WTC11 (cell line): ENCODE measurements around the gene GNAS-AS1.

Experiments used
- AR ChIP-seq: fragments of 250-450 bp; sonication (Bioruptor Pico); IDR thresholded peaks from 2 replicates; pipeline ENCODE4 v1.9.0; 2021; ENCODE audit warnings: mild to moderate bottlenecking
- ATF1 ChIP-seq: sonication (generic); formaldehyde crosslinking; IDR thresholded peaks from 2 replicates; pipeline ENCODE4 v1.8.1; 2023; ENCODE audit warnings: mild to moderate bottlenecking, moderate library complexity, missing genetic modification reagents
- CBFB ChIP-seq: sonication (generic); formaldehyde crosslinking; IDR thresholded peaks from 2 replicates; pipeline ENCODE4 v1.8.1; 2022; ENCODE audit warnings: mild to moderate bottlenecking, low read depth, missing genetic modification reagents
- CTCF ChIP-seq: fragments of 200-600 bp; IDR thresholded peaks from 2 replicates; pipeline ENCODE4 v1.8.0; 2022; ENCODE audit warnings: antibody characterized with exemption
- ELF4 ChIP-seq: sonication (generic); formaldehyde crosslinking; IDR thresholded peaks from 2 replicates; pipeline ENCODE4 v1.8.1; 2022; ENCODE audit warnings: low read depth, mild to moderate bottlenecking, moderate library complexity, missing genetic modification reagents
- ESRRA ChIP-seq: sonication (generic); formaldehyde crosslinking; IDR thresholded peaks from 2 replicates; pipeline ENCODE4 v1.8.1; 2022; ENCODE audit warnings: mild to moderate bottlenecking, missing genetic modification reagents, borderline replicate concordance
- ETV6 ChIP-seq: sonication (generic); formaldehyde crosslinking; IDR thresholded peaks from 2 replicates; pipeline ENCODE4 v1.8.1; 2022; ENCODE audit warnings: mild to moderate bottlenecking, missing genetic modification reagents
- KAT7 ChIP-seq: sonication (generic); formaldehyde crosslinking; IDR thresholded peaks from 2 replicates; pipeline ENCODE4 v1.8.1; 2023; ENCODE audit warnings: missing genetic modification reagents, mild to moderate bottlenecking, borderline replicate concordance
- MAX ChIP-seq: sonication (generic); formaldehyde crosslinking; IDR thresholded peaks from 2 replicates; pipeline ENCODE4 v1.8.0; 2022; ENCODE audit warnings: mild to moderate bottlenecking, missing genetic modification reagents
- MLX ChIP-seq: sonication (generic); formaldehyde crosslinking; IDR thresholded peaks from 2 replicates; pipeline ENCODE4 v1.8.1; 2023; ENCODE audit warnings: mild to moderate bottlenecking, missing genetic modification reagents, moderate library complexity
- NFATC4 ChIP-seq: fragments of 250-450 bp; sonication (Bioruptor Pico); IDR thresholded peaks from 2 replicates; pipeline ENCODE4 v1.9.0; 2021; ENCODE audit warnings: mild to moderate bottlenecking
- NR1H2 ChIP-seq: sonication (generic); formaldehyde crosslinking; IDR thresholded peaks from 2 replicates; pipeline ENCODE4 v1.9.0; 2021; ENCODE audit warnings: mild to moderate bottlenecking, moderate library complexity, missing genetic modification reagents
- PRRX2 ChIP-seq: fragments of 250-450 bp; sonication (Bioruptor Pico); IDR thresholded peaks from 2 replicates; pipeline ENCODE4 v1.8.0; 2021; ENCODE audit warnings: mild to moderate bottlenecking

- TF ChIP-seq NR1H2 (CRISPR knock-in tag) (no peak), AR (CRISPR knock-in tag) (no peak), KAT7 (CRISPR knock-in tag) (no peak), CTCF (peak; percentile 30; the same call in 1 of the 2 replicates), ATF1 (CRISPR knock-in tag) (no peak), PRRX2 (CRISPR knock-in tag) (no peak), CBFB (CRISPR knock-in tag) (no peak), MLX (CRISPR knock-in tag) (no peak), ELF4 (no peak), ETV6 (CRISPR knock-in tag) (0 out of 2 replicates have a peak, but pooled peaks have one; percentile 39), NFATC4 (no peak), MAX (CRISPR knock-in tag) (peak; percentile 84), ESRRA (no peak)
Measured at GRCh38 chr20:58839474-58839874, 11.2 kb downstream of the GNAS-AS1 start.
